GM23338 (cell line): Measurements from ENCODE around the gene ELOVL6. TPM values are rescaled to one million over a fixed set of nuclear protein-coding genes. Genes with fewer than 3 reads are reported as not detected.

Source experiments
- ATAC-seq: fragments of 200-7000 bp; cut with Tn5 transposase; 3 replicates; pipeline ENCODE4 v1.9.1; 2020
- DNase-seq: peaks from one replicate; pipeline ENCODE4 v3.0.0-alpha.2; 2015; ENCODE audit warnings: low spot score
- H2AFZ ChIP-seq: fragments of 200-600 bp; sonication (generic); 2 replicates; pipeline ENCODE4 v1.8.0; 2016; ENCODE audit warnings: antibody characterized with exemption, mild to moderate bottlenecking, moderate library complexity
- H3F3A ChIP-seq: fragments of 200-600 bp; sonication (generic); replicated peaks from 2 replicates; pipeline ENCODE4 v1.8.0; 2017; ENCODE audit warnings: antibody characterized with exemption, mixed run types, low read depth
- H3K27ac ChIP-seq: fragments of 200-600 bp; sonication (generic); 2 replicates; pipeline ENCODE4 v1.6.1; 2016; ENCODE audit warnings: low read depth
- H3K27me3 ChIP-seq: fragments of 200-600 bp; sonication (generic); 2 replicates; pipeline ENCODE4 v1.8.0; 2016; ENCODE audit warnings: mild to moderate bottlenecking, mixed run types, moderate library complexity; ENCODE audit not compliant: insufficient read depth
- H3K36me3 ChIP-seq: fragments of 200-600 bp; sonication (generic); 2 replicates; pipeline ENCODE4 v1.8.0; 2016; ENCODE audit warnings: mild to moderate bottlenecking; ENCODE audit not compliant: insufficient read depth
- H3K4me1 ChIP-seq: fragments of 200-600 bp; sonication (generic); 2 replicates; pipeline ENCODE4 v1.8.0; 2016; ENCODE audit warnings: mild to moderate bottlenecking, moderate library complexity; ENCODE audit not compliant: insufficient read depth
- H3K4me2 ChIP-seq: fragments of 200-600 bp; sonication (generic); 2 replicates; pipeline ENCODE4 v1.7.1; 2017; ENCODE audit warnings: mixed run types
- H3K4me3 ChIP-seq: fragments of 200-600 bp; sonication (generic); 2 replicates; pipeline ENCODE4 v1.6.1; 2016; ENCODE audit warnings: mixed run types
- H3K79me2 ChIP-seq: fragments of 200-600 bp; sonication (generic); replicated peaks from 2 replicates; pipeline ENCODE4 v1.8.0; 2017; ENCODE audit warnings: mild to moderate bottlenecking; ENCODE audit not compliant: insufficient read depth
- H3K9me2 ChIP-seq: fragments of 200-600 bp; sonication (generic); 2 replicates; pipeline ENCODE4 v1.8.0; 2017; ENCODE audit not compliant: insufficient read depth
- H4K20me1 ChIP-seq: fragments of 200-600 bp; sonication (generic); replicated peaks from 2 replicates; pipeline ENCODE4 v1.8.0; 2017; ENCODE audit warnings: mild to moderate bottlenecking; ENCODE audit not compliant: insufficient read depth
- H3K27ac Mint-ChIP-seq: 2 replicates; pipeline ENCODE4 v1.8.0; 2020; ENCODE audit warnings: inconsistent platforms, mild to moderate bottlenecking, moderate library complexity, mixed read lengths
- H3K27me3 Mint-ChIP-seq: 3 replicates; pipeline ENCODE4 v1.8.0; 2022; ENCODE audit warnings: low read depth, mild to moderate bottlenecking, moderate library complexity, mixed read lengths, inconsistent platforms; ENCODE audit not compliant: insufficient read depth, poor library complexity
- H3K36me3 Mint-ChIP-seq: 3 replicates; pipeline ENCODE4 v1.8.0; 2021; ENCODE audit warnings: low read depth, mild to moderate bottlenecking, inconsistent platforms, moderate library complexity, mixed read lengths
- H3K4me1 Mint-ChIP-seq: 3 replicates; pipeline ENCODE4 v1.8.0; 2020; ENCODE audit warnings: mild to moderate bottlenecking, inconsistent platforms, mixed read lengths
- H3K4me3 Mint-ChIP-seq: 3 replicates; pipeline ENCODE4 v1.8.0; 2021; ENCODE audit warnings: moderate library complexity, mild to moderate bottlenecking, inconsistent platforms, mixed read lengths
- H3K9me3 Mint-ChIP-seq: 3 replicates; pipeline ENCODE4 v1.8.0; 2020; ENCODE audit warnings: moderate library complexity, mild to moderate bottlenecking, inconsistent platforms, mixed read lengths
- CREB1 ChIP-seq: fragments of 250-450 bp; sonication (Bioruptor Pico); IDR thresholded peaks from 2 replicates; pipeline ENCODE4 v1.5.0; 2020; ENCODE audit warnings: low read depth, mild to moderate bottlenecking, moderate library complexity
- EZH2 ChIP-seq: fragments of 200-600 bp; sonication (generic); IDR thresholded peaks from one replicate; pipeline ENCODE4 v1.8.0; 2017; ENCODE audit warnings: antibody characterized with exemption, mild to moderate bottlenecking, low read depth; ENCODE audit not compliant: unreplicated experiment
- JUNB ChIP-seq: IDR thresholded peaks from one replicate; pipeline ENCODE4 v1.6.1; 2016; ENCODE audit warnings: antibody characterized with exemption; ENCODE audit not compliant: unreplicated experiment
- NANOG ChIP-seq: IDR thresholded peaks from 2 replicates; pipeline ENCODE4 v1.6.1; 2016; ENCODE audit warnings: antibody characterized with exemption, borderline replicate concordance
- POLR2AphosphoS5 ChIP-seq: IDR thresholded peaks from 2 replicates; pipeline ENCODE4 v1.6.1; 2016; ENCODE audit warnings: antibody characterized with exemption, low read depth
- STAT1 ChIP-seq: IDR thresholded peaks from one replicate; pipeline ENCODE4 v1.6.1; 2016; ENCODE audit warnings: antibody characterized with exemption; ENCODE audit not compliant: unreplicated experiment
- ZNF331 ChIP-seq: fragments of 250-450 bp; sonication (Bioruptor Pico); IDR thresholded peaks from 2 replicates; pipeline ENCODE4 v1.5.0; 2020; ENCODE audit warnings: low read depth, mild to moderate bottlenecking, moderate library complexity
- polyA plus RNA-seq: library from polyadenylated mRNA; unstranded; fragments of >200 nt; fragmentation: Nextera tagmentation; extraction: Ambion mirVana; gene quantifications from 2 replicates; pipeline ENCODE4 v1.2.1, GENCODE V29; 2016
- total RNA-seq: library from RNA; depleted of rRNA; stranded (reverse); fragments of >200 nt; shearing (Covaris generic); gene quantifications from 2 replicates; pipeline ENCODE4 v1.2.3, GENCODE V29; 2014
- TF ChIP-seq, protein P1 (sequence below), 2 experiments: fragments of 200-600 bp in 1 of 2; sonication (generic) in 1 of 2; conservative IDR thresholded peaks; 2 replicates each; pipeline versions ENCODE4 v1.5.1 to v1.6.1; 2016 to 2017; ENCODE audit warnings: antibody characterized with exemption in 2 of 2, low read depth in 2 of 2, mild to moderate bottlenecking in 2 of 2, moderate library complexity in 1 of 2
- TF ChIP-seq, protein P2 (sequence below): fragments of 250-450 bp; sonication (Bioruptor Pico); IDR thresholded peaks from 2 replicates; pipeline ENCODE4 v1.5.0; 2020; ENCODE audit warnings: mild to moderate bottlenecking, moderate library complexity
- TF ChIP-seq, protein P3 (sequence below): IDR thresholded peaks from 2 replicates; pipeline ENCODE4 v1.6.1; 2016; ENCODE audit warnings: antibody characterized with exemption

The ELOVL6 gene
- total and polyA plus RNA-seq, 2 experiments from 2014 or later: 82.7 to 89.5 TPM

DNA sequence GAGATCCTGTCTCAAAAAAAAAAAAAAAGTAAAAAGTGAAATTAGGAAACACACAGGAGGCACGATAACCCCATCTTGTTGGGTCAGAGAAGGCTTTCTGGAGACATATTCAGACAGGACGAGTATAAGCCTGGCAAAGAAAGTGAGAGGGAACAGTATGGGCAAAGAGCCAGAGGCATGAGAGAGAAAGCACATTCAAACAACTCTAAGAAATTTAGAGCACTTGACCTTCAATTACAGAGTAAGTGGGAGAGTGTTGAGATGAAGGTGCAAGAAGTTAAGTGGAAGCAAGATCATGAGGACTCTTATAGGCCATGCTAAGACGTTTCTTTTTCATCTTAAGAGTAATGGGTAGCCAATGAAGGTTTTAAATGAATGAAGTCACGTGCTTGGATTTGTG, 70.4 kb downstream of the ELOVL6 start:
- no peaks in the 10 kb centered on the region for H3K9me2 ChIP-seq
- H3K9me3 Mint-ChIP-seq: no peaks in the 10 kb centered on the region
- H3K27ac Mint-ChIP-seq: no peak overlapping the region
- no peak overlapping the region for H3K27ac ChIP-seq
- H3K79me2 ChIP-seq: peaks cover 99% of the 10 kb centered on the region
- peaks cover 37% of the 10 kb centered on the region for H4K20me1 ChIP-seq
- no peaks in the 10 kb centered on the region for H3F3A ChIP-seq
- H3K4me3 ChIP-seq: no peak overlapping the region
- no peaks in the 10 kb centered on the region for H3K4me1 ChIP-seq
- peaks cover 20% of the 10 kb centered on the region for H3K4me1 Mint-ChIP-seq
- no peaks in the 10 kb centered on the region; the same call in 1 of the 2 replicates for H3K36me3 ChIP-seq
- no peaks in the 10 kb centered on the region for H3K27me3 ChIP-seq
- H3K4me3 Mint-ChIP-seq: no peak overlapping the region
- ATAC-seq (no peak), DNase-seq (no peak)
- peaks cover 3% of the 10 kb centered on the region for H3K27me3 Mint-ChIP-seq
- H3K4me2 ChIP-seq: no peak overlapping the region
- H3K36me3 Mint-ChIP-seq: peaks cover 16% of the 10 kb centered on the region
- H2AFZ ChIP-seq: no peak overlapping the region
- TF ChIP-seq JUNB: no peak
- TF ChIP-seq, protein P1, sequence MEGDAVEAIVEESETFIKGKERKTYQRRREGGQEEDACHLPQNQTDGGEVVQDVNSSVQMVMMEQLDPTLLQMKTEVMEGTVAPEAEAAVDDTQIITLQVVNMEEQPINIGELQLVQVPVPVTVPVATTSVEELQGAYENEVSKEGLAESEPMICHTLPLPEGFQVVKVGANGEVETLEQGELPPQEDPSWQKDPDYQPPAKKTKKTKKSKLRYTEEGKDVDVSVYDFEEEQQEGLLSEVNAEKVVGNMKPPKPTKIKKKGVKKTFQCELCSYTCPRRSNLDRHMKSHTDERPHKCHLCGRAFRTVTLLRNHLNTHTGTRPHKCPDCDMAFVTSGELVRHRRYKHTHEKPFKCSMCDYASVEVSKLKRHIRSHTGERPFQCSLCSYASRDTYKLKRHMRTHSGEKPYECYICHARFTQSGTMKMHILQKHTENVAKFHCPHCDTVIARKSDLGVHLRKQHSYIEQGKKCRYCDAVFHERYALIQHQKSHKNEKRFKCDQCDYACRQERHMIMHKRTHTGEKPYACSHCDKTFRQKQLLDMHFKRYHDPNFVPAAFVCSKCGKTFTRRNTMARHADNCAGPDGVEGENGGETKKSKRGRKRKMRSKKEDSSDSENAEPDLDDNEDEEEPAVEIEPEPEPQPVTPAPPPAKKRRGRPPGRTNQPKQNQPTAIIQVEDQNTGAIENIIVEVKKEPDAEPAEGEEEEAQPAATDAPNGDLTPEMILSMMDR (conservative IDR thresholded peaks at IDR 0.05; ENCODE audit: low read depth in 2 of 2): no peak

DNA sequence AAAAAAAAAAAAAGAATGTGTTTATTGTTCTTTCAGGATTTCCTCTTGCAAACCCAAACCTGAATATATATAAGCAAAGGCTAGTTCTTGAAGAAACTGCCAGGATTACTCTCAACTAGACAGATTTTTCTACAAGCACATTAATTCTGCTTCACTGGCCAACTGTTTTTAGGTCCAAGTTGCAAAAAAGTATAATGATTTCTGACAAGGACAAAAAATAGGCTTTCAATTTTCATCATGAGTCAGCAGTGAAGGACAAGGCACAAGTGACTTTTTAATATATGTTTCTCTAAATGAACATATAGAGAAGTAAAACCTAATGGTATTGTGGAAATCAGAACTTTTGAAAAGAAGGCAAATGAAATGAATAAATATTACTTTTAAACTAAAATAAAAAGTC, 73.7 kb downstream of the ELOVL6 start:
- Mint-ChIP-seq H3K9me3 (no peaks in the 10 kb centered on the region), H3K27ac (no peak overlapping the region), H3K36me3 (peaks cover 24% of the 10 kb centered on the region), H3K4me3 (no peak overlapping the region), H3K27me3 (peaks cover 3% of the 10 kb centered on the region), H3K4me1 (peaks cover 4% of the 10 kb centered on the region; the same call in 2 of the 3 replicates)
- Histone ChIP-seq H3K79me2 (peaks cover 80% of the 10 kb centered on the region), H3K27me3 (no peaks in the 10 kb centered on the region), H3K9me2 (no peaks in the 10 kb centered on the region), H3K4me3 (no peak overlapping the region), H3F3A (no peaks in the 10 kb centered on the region), H3K27ac (no peak overlapping the region), H3K4me1 (no peaks in the 10 kb centered on the region), H2AFZ (no peak overlapping the region), H3K4me2 (no peak overlapping the region), H4K20me1 (peaks cover 18% of the 10 kb centered on the region), H3K36me3 (no peaks in the 10 kb centered on the region; the same call in 1 of the 2 replicates)
- no peak for TF ChIP-seq NANOG
- no peak for TF ChIP-seq ZNF331 (CRISPR knock-in tag)
- TF ChIP-seq, protein P2, sequence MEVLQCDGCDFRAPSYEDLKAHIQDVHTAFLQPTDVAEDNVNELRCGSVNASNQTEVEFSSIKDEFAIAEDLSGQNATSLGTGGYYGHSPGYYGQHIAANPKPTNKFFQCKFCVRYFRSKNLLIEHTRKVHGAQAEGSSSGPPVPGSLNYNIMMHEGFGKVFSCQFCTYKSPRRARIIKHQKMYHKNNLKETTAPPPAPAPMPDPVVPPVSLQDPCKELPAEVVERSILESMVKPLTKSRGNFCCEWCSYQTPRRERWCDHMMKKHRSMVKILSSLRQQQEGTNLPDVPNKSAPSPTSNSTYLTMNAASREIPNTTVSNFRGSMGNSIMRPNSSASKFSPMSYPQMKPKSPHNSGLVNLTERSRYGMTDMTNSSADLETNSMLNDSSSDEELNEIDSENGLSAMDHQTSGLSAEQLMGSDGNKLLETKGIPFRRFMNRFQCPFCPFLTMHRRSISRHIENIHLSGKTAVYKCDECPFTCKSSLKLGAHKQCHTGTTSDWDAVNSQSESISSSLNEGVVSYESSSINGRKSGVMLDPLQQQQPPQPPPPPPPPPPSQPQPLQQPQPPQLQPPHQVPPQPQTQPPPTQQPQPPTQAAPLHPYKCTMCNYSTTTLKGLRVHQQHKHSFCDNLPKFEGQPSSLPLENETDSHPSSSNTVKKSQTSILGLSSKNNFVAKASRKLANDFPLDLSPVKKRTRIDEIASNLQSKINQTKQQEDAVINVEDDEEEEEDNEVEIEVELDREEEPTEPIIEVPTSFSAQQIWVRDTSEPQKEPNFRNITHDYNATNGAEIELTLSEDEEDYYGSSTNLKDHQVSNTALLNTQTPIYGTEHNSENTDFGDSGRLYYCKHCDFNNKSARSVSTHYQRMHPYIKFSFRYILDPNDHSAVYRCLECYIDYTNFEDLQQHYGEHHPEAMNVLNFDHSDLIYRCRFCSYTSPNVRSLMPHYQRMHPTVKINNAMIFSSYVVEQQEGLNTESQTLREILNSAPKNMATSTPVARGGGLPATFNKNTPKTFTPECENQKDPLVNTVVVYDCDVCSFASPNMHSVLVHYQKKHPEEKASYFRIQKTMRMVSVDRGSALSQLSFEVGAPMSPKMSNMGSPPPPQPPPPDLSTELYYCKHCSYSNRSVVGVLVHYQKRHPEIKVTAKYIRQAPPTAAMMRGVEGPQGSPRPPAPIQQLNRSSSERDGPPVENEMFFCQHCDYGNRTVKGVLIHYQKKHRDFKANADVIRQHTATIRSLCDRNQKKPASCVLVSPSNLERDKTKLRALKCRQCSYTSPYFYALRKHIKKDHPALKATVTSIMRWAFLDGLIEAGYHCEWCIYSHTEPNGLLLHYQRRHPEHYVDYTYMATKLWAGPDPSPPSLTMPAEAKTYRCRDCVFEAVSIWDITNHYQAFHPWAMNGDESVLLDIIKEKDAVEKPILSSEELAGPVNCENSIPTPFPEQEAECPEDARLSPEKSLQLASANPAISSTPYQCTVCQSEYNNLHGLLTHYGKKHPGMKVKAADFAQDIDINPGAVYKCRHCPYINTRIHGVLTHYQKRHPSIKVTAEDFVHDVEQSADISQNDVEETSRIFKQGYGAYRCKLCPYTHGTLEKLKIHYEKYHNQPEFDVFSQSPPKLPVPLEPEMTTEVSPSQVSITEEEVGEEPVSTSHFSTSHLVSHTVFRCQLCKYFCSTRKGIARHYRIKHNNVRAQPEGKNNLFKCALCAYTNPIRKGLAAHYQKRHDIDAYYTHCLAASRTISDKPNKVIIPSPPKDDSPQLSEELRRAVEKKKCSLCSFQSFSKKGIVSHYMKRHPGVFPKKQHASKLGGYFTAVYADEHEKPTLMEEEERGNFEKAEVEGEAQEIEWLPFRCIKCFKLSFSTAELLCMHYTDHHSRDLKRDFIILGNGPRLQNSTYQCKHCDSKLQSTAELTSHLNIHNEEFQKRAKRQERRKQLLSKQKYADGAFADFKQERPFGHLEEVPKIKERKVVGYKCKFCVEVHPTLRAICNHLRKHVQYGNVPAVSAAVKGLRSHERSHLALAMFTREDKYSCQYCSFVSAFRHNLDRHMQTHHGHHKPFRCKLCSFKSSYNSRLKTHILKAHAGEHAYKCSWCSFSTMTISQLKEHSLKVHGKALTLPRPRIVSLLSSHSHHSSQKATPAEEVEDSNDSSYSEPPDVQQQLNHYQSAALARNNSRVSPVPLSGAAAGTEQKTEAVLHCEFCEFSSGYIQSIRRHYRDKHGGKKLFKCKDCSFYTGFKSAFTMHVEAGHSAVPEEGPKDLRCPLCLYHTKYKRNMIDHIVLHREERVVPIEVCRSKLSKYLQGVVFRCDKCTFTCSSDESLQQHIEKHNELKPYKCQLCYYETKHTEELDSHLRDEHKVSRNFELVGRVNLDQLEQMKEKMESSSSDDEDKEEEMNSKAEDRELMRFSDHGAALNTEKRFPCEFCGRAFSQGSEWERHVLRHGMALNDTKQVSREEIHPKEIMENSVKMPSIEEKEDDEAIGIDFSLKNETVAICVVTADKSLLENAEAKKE (CRISPR knock-in tag): no peak
- TF ChIP-seq STAT1: no peak
- TF ChIP-seq EZH2: no peak
- TF ChIP-seq POLR2AphosphoS5: no peak
- no peak for TF ChIP-seq CREB1 (CRISPR knock-in tag)
- TF ChIP-seq, protein P3, sequence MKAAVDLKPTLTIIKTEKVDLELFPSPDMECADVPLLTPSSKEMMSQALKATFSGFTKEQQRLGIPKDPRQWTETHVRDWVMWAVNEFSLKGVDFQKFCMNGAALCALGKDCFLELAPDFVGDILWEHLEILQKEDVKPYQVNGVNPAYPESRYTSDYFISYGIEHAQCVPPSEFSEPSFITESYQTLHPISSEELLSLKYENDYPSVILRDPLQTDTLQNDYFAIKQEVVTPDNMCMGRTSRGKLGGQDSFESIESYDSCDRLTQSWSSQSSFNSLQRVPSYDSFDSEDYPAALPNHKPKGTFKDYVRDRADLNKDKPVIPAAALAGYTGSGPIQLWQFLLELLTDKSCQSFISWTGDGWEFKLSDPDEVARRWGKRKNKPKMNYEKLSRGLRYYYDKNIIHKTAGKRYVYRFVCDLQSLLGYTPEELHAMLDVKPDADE: no peak
- ATAC-seq: no peak
- DNase-seq: no peak
